Measurements from ENCODE around the gene MPPED1.

The MPPED1 gene

DNA sequence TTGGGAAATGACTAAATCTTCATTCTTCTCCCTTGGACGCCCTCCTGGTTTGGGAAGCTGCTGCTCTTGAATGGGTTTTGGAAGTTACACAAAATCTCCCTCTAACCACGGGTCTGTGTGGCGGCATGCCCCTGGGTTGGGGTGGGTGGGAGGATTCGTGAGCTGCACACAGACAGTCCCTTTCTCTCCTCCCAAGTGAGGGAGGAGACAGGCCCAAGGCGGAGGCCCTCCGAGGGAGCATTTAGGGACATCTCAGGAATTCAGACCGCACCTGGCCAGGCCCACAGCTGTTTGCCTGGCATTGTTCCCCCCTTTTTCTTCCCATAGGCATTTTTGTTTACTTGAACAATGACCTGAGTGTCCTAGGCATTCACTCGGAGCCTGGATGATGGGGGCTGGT, 94.1 kb downstream of the MPPED1 start:
- Histone ChIP-seq H3K4me3 (no peak overlapping the region), H3K27ac (no peak overlapping the region)
- TF ChIP-seq CTCF (IDR thresholded peaks at IDR 0.05): no peak
- DNase-seq (ENCODE audit: low spot score): no peak

DNA sequence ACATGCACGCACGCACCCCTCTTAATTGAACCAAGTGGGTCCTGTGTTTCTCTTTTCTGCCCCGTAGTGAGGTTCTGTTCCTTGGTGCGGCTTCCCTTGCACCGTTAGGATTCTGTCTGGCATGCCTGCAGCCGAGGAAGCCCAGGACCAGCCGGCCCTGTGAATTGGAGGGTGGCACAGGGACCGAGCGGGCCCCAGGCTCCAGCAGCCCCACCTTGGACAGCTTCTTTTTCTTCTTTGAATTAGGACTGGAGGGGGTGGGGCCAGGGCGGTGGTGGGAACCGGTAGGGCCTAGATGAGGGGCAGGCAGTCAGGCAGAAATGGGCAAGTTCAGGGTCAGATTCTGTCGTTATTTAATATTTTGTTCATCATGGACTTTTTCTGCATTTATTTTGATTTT, 94.7 kb downstream of the MPPED1 start:
- H3K4me3 ChIP-seq: no peak overlapping the region
- TF ChIP-seq CTCF (IDR thresholded peaks at IDR 0.05): no peak
- DNase-seq (ENCODE audit: low spot score): no peak
- no peak overlapping the region for H3K27ac ChIP-seq

- no peak for DNase-seq (ENCODE audit: low spot score)
- Histone ChIP-seq H3K4me3 (no peak overlapping the region), H3K27ac (no peak overlapping the region)
- TF ChIP-seq CTCF (IDR thresholded peaks at IDR 0.05): no peak
Observed at GRCh38 chr22:43507235-43507634, 95.4 kb downstream of the MPPED1 start.

DNA sequence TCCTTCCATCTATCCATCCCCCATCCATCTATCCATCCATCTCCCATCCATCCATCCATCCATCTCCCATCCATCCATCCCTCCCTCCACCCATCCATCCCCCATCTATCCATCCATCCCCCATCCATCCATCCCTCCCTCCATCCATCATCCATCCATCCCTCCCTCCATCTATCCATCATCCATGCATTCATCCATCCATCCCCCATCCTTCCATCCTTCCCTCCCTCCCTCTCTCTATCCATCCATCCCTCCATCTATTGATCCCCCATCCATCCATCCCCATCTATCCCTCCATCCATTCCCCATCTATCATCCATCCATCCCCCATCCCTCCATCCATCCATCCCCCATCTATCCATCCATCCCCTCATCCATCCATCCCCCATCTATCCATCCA, 96.7 kb downstream of the MPPED1 start:
- DNase-seq (ENCODE audit: low spot score): no peak
- Histone ChIP-seq H3K27ac (no peak overlapping the region), H3K4me3 (no peak overlapping the region)
- TF ChIP-seq CTCF (IDR thresholded peaks at IDR 0.05): no peak

DNA sequence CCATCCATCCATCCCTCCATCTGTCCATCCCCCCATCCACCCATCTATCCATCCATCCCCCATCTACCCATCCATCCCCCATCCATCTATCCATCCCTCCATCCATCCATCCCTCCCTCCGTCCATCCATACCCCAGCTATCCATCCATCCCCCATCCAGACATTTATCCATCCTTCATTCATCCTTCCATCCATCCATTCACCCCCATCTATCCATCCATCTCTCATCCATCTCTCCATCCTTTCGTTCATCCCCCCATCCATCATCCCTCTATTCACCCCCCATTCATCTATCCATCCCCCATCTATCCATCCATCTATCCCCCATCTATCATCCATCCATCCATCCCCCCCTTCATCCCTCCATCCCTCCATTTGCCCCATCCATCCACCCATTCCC, 97.5 kb downstream of the MPPED1 start:
- no peak for DNase-seq (ENCODE audit: low spot score)
- no peak overlapping the region for H3K4me3 ChIP-seq
- TF ChIP-seq CTCF (IDR thresholded peaks at IDR 0.05): no peak
- H3K27ac ChIP-seq: no peak overlapping the region

- no peak for DNase-seq (ENCODE audit: low spot score)
- H3K27ac ChIP-seq: no peak overlapping the region
- no peak for TF ChIP-seq CTCF (IDR thresholded peaks at IDR 0.05)
- H3K4me3 ChIP-seq: no peak overlapping the region
Observed at GRCh38 chr22:43510281-43511070, 98.7 kb downstream of the MPPED1 start.

DNA sequence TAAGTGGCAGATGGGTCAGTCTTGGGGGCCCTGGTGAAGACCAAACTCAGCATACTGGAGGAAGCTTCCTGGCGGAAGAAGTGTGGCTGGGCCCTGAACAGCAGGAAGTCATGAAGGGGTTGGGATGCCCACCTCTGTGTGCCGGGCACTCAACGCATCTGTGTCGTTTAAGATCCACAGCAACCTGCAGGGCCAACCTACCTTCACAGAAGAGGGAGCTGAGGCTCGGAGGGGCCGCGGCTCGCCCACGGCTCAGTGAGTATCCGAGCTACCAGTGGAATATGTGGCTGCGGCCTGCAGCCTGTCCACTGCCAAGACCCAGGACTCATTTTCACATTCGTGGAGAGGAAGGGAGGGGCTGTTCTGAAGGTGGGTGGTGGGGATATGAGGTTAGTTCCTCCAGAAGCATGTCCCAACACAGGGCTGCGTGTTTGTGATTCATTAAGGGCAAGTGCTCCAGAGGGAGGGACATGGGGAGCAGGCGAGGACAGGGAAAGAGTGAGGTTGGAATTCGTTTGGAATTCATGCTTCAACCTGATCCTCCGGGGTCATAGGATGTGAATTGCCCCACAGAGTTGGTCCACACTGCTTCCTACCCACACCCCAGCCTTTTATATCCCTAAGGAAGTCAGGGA, 99.6 kb downstream of the MPPED1 start:
- no peak for TF ChIP-seq CTCF (IDR thresholded peaks at IDR 0.05)
- no peak for DNase-seq (ENCODE audit: low spot score)
- H3K4me3 ChIP-seq: no peak overlapping the region

More for the DNA sequence above, 99.6 kb downstream of the MPPED1 start:
- H3K27ac ChIP-seq: no peak overlapping the region

Data from coronary artery (tissue), 2 donors.